Measurements from ENCODE around the gene ESYT2.

The ESYT2 gene

GRCh38 chr7:158830211-158830723, 958 bp upstream of the ESYT2 start:
- no peak for DNase-seq (ENCODE audit: low read depth, low spot score)

DNA sequence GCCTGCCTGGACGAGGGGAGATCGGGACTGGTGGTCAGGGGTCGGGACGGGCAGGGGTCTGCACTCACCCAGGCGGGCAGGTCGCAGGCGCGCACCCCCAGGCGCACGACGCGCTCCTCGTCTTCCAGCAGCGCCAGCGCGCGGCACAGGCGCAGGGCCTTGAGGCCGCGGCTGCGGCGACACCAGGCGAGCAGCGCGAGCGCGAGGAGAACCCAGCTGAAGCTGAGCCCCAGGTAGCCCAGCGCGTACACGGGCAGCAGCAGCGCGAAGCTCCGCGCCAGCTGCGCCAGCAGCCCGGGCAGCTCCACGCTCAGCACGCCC, 328 bp downstream of the ESYT2 start:
- peak overlapping the region; percentile 79 for H3K4me3 ChIP-seq (ENCODE audit: low read length)
- peak; percentile 62 for DNase-seq (ENCODE audit: low read depth, low spot score)

More at GRCh38 chr7:158830211-158830723, 958 bp upstream of the ESYT2 start:
- peak overlapping the region; percentile 71 for H3K4me3 ChIP-seq (ENCODE audit: low read length)

DNA sequence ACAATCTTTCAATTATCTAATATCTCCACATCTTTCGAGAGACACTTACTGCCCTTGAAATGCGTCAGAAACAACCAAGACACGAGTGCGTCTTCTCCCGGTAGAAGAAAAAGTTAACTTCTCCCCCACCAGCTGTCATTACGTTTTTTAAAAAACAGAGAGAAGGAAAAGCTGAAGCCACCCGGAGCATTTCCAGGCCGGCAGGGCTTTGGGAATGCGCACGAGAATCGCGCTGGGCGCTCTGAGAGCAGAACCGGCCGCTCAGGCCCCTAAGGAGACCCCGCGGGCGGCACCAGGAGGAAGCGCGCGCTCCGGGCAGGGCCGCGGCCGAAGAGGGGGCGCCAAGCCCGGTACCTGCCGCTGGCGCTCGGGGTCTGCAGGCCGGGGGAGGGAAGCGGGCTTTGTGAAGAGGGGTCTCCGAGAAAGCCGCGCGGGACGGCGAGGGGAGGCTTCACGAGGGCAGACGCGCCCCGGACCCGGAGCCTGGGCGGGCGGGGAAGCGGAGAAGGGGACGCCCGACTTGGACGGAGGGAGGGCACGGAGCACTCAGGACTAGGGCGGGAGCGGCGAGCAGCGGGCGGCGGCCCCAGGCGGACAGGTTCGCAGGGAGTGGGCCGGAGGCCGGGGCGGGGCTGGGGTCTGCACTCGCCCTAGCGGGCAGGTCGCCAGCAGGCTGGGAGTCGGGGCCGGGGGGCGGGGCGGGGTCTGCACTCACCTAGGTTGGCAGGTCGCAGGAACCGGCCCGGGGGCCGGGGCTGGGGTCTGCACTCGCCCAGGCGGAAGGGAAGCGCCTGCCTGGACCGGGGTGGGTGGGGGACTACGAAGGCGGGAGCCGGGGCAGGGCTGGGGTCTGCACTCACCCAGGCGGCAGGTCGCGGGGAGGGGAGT, 932 bp downstream of the ESYT2 start:
- H3K4me3 ChIP-seq (ENCODE audit: low read length) = peak overlapping the region; percentile 79
- no peak for DNase-seq (ENCODE audit: low read depth, low spot score)

GRCh38 chr7:158827411-158828132, 1.7 kb downstream of the ESYT2 start:
- H3K4me3 ChIP-seq (ENCODE audit: low read length) = peak overlapping the region; percentile 79
- no peak for DNase-seq (ENCODE audit: low read depth, low spot score)

- DNase-seq (ENCODE audit: low read depth, low spot score) = no peak
- no peak overlapping the region for H3K4me3 ChIP-seq (ENCODE audit: low read length)
Observed at GRCh38 chr7:158825628-158826289, 3.5 kb downstream of the ESYT2 start.

GRCh38 chr7:158824028-158824427, 5.3 kb downstream of the ESYT2 start:
- H3K4me3 ChIP-seq (ENCODE audit: low read length) = peak overlapping the region; percentile 37
- DNase-seq (ENCODE audit: low read depth, low spot score) = peak; percentile 98

GRCh38 chr7:158821171-158822031, 7.9 kb downstream of the ESYT2 start:
- H3K4me3 ChIP-seq (ENCODE audit: low read length) = peak overlapping the region; percentile 49
- peak; percentile 76 for DNase-seq (ENCODE audit: low read depth, low spot score)

GRCh38 chr7:158820656-158821055, 8.7 kb downstream of the ESYT2 start:
- no peak overlapping the region for H3K4me3 ChIP-seq (ENCODE audit: low read length)
- no peak for DNase-seq (ENCODE audit: low read depth, low spot score)

DNA sequence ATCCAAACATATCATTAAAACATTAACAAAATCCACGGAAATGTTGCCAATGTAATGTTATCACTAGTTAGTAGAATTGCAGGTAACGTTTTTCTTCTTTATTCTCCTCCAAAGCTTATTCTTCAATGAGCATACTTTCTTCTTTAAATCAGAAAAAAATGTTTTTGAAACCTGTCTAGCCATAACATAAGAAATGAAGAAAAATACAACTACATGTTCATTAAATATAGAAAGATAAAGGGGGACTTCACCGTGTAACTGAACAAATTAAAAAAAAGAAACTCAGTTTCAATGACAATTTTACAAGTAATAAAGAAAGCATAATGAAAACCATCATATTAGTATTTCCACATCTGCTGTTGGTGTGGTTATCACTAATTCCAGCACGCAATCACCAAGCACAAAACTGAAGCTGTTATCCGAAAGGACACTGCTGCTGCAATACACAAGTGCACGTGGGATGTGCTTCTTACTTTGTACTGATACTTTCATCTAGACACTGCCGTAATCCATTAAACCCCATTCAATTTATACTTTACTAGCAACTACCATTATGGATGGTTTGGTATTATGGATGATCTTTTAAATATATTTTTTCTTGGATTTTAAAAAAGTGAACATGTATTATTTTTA, 9.6 kb downstream of the ESYT2 start:
- H3K4me3 ChIP-seq (ENCODE audit: low read length) = no peak overlapping the region; the same call in 1 of the 2 replicates

DNA sequence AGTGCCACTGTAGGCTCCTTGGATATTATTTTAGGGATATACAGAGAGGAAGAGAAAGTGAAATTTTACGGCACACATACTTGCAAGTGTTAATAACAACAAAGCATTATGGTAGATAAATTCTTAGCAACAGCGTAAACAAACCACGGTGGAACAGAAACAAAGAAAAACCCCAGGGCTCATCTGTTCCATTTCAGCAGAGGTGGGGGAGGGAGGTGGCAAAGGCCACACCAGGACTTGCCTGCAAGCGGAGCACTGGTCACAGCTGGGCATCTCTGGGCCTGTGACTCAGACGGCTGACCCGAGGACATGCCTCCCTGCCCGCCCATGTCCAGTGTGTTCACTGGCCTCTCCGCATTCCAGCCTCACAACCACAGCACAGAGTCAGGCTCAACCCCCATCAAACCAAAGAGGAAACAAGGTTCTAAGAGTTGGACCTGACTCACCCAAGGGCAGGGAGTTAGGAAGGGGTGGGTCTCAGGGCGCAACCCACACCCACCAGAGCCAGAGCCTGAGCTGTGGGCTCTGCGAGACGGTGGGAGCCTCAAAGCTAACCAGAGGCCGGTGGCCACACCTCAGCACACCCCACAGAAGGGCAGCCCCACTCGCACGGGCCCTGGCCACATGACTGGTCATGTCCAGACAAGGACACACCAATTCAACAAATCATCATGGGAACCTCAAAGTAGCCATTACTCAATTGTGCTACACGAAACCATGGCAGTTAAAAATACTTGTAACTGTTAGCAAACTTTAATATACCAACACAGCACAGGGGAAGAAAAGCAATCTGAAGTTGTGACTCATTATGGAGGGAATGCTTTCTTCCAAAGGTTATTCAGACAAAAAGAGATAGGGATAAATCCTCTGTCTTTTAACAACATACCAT, 10.7 kb downstream of the ESYT2 start:
- peak; percentile 63 for DNase-seq (ENCODE audit: low read depth, low spot score)
- H3K4me3 ChIP-seq (ENCODE audit: low read length) = peak overlapping the region; percentile 50

More for the DNA sequence above, 9.6 kb downstream of the ESYT2 start:
- no peak for DNase-seq (ENCODE audit: low read depth, low spot score)

DNA sequence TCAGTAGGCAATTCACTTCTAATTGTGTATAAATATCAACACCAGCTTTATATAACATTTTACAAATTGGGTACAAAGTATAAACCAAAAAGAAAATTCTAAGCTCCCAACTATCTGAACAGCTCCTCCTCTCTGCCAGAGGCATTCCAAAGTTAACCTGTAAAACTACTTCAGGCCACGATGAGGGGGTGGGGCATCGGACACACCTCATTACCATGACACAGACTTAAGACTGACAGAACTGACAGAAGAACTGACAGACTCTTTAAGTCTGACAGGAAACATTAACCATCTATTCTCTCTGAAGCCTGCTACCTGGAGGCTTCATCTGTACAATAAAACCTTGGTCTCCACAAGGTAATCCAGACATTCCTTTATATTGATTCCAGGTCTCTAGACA, 12.3 kb downstream of the ESYT2 start:
- H3K4me3 ChIP-seq (ENCODE audit: low read length) = no peak overlapping the region
- no peak for DNase-seq (ENCODE audit: low read depth, low spot score)

DNA sequence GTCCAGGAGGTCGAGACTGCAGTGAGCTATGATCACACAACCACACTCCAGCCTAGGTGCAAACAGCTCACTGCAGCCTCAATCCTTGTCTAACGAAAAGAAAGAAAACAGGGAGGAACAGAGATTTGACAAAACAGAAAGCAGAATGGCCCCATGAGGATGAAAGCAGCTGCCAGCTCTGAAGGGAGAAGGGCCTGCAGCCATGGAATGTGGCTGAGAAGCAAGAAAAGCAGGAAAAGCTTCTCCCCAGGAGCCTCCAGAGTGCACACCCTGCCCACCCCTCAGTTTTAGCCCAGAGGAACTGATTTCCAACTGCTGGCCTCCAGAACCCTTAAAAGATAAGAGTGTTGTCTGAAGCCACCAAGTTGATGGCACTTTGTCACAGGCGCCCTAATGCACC, 13.0 kb downstream of the ESYT2 start:
- no peak overlapping the region for H3K4me3 ChIP-seq (ENCODE audit: low read length)
- DNase-seq (ENCODE audit: low read depth, low spot score) = no peak

DNA sequence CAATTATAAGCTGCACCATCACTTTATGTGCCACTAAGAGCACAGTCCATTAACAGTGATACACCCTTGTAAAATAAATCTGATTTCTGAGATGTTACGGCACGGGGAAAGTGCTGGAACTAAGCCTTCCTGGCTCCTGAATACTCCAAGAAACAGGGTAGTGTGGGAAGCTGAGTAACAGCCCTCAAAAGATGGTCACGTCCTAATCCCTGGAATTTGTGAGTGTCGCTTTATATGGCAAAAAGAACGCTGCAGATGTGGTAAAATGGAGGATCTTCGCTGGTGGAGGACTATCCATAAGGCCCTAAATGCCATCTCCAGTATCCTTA, 13.5 kb downstream of the ESYT2 start:
- no peak for DNase-seq (ENCODE audit: low read depth, low spot score)
- no peak overlapping the region for H3K4me3 ChIP-seq (ENCODE audit: low read length)

- DNase-seq (ENCODE audit: low read depth, low spot score) = no peak
- H3K4me3 ChIP-seq (ENCODE audit: low read length) = peak overlapping the region; percentile 39
Observed at GRCh38 chr7:158815083-158815799, 14.1 kb downstream of the ESYT2 start.

GRCh38 chr7:158814637-158815036, 14.7 kb downstream of the ESYT2 start:
- H3K4me3 ChIP-seq (ENCODE audit: low read length) = peak overlapping the region; percentile 39
- DNase-seq (ENCODE audit: low read depth, low spot score) = peak; percentile 81

GRCh38 chr7:158812684-158813083, 16.6 kb downstream of the ESYT2 start:
- H3K4me3 ChIP-seq (ENCODE audit: low read length) = peak overlapping the region; percentile 39
- DNase-seq (ENCODE audit: low read depth, low spot score) = peak; percentile 90

GRCh38 chr7:158811894-158812293, 17.4 kb downstream of the ESYT2 start:
- no peak for DNase-seq (ENCODE audit: low read depth, low spot score)
- peak overlapping the region; percentile 39 for H3K4me3 ChIP-seq (ENCODE audit: low read length)

Data from Jurkat, Clone E6-1 (cell line).